NCI-H774 (cell line): ENCODE results near the gene PEX3.
"Not testable (repeated sequence)": the region's sequence is repeated elsewhere in the genome, so short reads cannot be mapped to it uniquely, and the experiment has no call there.

Experiments used
- DNase-seq: peaks from one replicate; lab custom pipeline; 2025; lab: John Stamatoyannopoulos, UW

Gene PEX3

GRCh38 chr6:143506620-143507019 is 56.0 kb downstream of the PEX3 start:
- no peak for DNase-seq

DNA sequence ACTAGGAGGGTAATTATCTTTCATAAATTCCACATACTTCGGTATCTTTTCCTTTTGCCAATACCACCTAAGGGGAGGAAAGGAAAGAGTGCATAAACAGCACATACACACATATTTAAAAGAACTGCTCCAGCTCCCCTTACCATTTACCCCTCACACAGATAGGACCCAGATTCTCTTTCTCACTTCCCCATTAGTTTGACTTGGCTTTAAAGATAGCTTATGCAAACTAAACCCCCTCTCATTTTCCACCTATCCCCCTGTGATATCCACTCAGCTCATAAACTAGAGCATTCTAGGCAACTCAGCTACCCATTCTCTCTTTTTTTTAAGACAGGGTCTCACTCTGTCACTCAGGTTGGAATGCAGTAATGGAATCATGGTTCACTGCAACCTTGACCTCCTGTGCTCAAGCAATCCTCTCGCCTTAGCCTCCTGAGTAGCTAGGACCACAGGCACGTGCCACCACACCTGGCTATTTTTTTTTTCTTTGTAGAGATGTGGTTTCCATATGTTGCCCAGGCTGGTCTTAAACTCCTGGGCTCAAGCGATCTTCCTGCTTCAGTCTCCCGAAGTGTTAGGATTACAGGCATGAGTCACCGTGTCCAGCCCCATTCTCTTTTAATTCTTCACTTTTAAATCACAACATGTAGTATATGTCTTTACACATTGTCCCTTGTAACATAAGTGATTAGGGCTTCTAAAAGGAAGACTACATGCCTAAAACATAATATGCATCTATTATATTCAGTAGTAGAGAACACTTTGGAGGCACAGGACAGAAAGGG is 56.9 kb downstream of the PEX3 start:
- no peak for DNase-seq

GRCh38 chr6:143510326-143510725 is 59.7 kb downstream of the PEX3 start:
- not testable (repeated sequence) for DNase-seq

GRCh38 chr6:143510991-143511891 is 60.6 kb downstream of the PEX3 start, which contains the start of gene FUCA2:
FUCA2 (minus strand) TSS chr6:143511720; CDS start chr6:143511634, 86 bp downstream.
- DNase-seq = peak; percentile 77

DNA sequence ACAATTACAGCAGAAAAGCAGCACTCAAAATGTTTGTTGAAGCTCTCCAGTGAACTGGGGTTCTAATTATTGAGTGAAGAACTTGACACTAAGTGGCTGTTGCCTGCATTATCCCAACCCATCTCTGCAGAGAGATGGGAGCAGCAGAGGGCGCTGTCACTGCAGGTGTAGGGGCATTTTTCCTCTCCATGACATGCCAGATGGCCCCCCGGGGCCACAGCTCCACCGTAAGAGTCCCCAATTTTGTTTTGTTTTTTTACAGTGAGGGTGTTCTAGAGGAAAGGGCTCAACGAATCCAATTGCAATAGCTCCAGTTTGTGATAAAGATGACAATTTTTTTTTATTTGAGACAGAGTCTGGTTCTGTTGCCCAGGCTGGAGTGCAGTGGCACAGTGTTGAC is 62.8 kb downstream of the PEX3 start:
- DNase-seq = peak; percentile 91

DNA sequence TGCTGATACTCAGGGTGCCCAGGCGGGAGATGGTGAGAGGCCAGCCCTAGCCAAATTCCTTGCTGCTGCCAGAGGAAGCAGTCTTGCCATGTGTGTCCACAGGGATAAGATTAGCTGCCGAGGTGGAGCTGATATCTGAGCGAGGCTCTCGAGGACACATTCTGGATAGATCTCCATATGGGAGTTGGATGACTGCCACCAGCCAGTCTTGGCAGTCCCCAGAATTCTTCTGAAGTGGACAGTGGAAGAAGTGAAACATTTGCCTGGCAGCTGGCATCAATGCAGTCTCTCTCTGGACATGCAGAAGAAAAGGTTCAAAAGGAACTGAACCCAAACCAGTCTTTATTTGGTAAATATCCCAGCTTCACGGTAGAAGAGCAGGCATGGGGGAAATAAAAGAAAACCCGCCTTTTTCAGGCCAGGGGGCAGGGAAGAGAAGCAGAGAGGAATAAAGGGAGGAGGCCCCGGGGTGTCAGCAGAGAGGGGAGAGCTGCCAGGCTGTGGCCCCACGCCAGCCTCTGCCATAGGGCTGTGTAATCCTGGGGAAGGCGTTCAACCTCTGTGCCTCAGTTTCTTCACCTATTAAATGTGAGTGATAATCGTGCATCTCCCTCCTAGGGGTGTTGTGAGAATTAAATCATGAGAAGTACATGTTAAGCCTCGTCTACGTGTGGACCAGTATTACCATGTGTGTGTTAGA is 64.6 kb downstream of the PEX3 start:
- no peak for DNase-seq

DNA sequence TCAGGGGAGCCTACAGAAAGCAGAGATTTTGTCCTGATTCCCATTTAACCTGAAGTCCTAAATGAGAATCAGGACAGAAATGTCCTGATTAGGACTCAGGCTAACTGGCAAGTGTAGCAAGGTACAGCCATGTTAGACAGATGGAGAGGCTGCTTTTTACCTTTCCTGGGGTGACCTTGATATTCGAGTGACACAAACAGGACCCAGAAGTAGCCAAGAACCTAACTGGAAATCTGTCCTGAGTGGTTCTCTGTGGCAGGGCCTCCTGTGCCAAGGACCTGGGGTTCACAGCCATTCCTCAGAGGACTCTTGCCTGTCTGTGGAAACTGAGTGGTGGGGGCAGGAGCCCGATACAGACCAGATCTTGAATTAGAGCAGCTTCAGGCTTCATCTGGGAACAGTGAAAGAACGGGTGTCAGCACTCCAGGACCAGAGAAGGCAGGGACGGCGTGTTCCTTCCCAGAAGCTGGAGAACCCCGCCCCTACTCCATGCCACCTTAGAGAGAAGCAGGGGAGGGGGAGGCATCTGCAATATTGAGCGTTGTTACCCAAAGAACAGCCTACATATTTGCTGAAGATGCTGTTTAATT is 65.3 kb downstream of the PEX3 start:
- no peak for DNase-seq

GRCh38 chr6:143516690-143517446 is 66.3 kb downstream of the PEX3 start:
- DNase-seq = no peak

DNA sequence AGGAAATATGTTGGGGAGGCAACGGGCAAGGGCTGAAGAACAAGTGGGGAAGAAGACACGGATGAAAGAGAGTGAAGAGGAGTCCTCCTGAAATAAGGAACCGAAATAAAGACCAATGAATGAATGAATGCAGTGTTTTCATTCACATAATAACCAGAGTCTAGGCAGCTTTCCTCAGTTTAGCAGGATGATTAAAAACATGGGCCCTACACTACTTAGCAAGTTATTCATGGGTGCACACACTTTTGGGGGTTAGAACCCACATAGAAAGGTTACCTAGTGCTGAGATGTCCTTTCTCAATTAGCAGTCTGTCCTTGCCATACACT is 66.8 kb downstream of the PEX3 start:
- DNase-seq = no peak

DNA sequence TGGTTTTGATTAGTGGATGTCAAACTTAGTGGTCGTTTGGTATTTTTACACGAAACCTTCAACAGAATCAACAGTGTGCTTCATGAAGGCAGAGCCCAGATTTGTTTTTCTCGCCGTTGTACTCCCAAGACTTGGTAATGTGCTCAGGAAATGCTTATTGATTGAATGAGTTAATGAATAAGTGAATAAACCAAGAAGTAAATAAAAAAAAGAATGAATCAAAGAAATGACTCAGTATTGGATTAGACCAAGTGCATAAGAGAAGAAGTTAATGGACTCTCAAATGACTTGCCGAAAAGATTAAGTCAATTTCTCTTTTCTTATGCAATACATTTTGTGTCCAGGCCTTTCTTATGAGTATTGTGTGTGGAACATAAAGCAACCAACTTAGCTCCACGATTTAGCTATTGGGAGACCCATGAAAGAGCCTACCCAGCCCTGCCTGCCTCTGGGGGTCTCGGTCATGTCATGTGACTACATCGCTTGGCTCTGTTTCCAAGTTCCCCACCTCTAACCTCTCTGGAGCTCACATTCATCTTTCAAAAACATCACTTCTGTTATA is 71.5 kb downstream of the PEX3 start:
- no peak for DNase-seq

GRCh38 chr6:143525356-143525755 is 74.8 kb downstream of the PEX3 start:
- no peak for DNase-seq

GRCh38 chr6:143527677-143528076 is 77.1 kb downstream of the PEX3 start:
- DNase-seq = no peak

DNA sequence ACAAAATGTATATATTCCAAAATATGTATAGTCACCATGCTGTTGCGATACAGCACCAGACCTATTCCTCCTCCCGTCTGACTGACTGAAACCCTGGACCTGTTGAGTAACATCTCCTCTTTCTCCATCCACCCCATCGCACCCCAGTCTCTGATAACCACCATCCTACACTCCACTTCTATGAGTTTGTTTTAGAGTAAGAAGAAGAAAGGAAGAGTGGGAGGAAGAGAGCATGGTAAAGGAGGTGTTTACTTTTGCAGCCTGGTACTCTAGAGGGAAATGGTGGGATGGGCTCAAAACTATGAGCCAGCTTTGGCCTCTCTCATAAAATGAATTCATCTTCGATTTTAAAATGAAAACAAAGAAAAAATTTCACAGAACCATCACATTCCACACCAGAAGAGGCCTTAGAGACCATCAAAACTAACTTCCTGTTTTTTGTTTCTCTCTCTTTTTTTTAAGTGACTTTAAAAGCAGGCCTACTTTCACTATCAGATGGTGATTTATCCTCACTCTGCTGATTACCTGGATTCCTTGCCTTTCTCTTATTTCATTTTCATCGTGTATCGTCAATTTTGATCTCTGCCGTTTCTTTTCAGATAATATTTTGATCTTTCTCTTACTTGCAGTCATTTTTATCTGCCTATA is 77.7 kb downstream of the PEX3 start:
- no peak for DNase-seq

- no peak for DNase-seq
Observed at GRCh38 chr6:143529095-143529494, 78.5 kb downstream of the PEX3 start.

DNA sequence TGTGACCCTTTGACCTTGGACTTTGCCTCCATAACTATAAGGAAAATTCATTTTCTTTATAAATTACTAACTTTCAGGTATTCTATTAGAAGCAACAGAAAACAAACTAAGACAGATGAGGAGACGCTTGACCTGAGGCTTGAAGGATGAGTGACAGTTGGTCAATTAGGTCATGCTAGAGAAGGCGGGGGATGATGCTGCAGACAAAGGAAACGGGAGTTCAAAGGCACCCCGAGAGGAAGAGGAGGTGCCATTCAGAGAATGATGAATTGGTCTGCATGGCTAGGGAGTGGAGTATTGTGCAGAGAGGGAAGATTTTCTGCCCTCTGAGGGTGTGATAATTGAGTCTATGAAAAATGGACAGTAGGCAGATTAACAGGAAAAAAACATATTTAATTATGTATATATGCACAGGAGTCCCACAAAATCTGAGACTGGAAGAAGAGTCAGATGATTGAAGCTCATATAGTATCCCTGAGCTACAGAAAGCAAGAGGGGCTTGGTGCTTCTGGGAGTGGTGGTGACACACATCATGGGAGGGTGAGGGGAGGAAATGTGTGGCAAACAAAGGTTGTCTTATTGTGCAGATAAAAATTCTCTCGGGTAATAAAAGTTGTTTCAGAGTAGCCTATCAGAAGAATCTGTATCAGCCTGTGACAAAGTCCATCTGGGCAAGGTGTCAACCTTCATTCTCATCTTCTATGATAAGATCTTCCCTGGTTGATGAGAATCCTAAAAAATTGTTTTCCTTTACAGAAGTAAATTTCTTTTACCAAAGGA is 81.3 kb downstream of the PEX3 start:
- no peak for DNase-seq

DNA sequence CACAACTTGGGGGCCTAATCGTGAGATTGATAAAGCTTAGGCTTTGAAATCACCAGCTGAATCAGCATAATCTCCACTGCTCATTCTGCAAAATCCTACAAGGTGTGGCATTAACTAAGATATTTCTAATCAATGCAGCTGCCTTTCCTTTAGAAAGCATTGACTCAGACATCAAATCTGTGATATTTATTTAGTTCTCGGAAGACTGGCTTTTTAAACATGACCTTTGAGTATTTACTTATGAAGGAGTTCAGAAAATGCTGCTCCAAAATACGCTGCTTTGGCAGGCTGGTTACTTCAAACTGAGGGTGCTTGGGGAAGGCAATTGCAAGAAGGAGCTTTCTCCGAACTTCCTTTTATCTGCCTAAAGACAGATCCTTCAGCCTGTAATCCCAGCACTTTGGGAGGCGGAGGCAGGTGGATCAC is 84.6 kb downstream of the PEX3 start:
- no peak for DNase-seq

- DNase-seq = peak; percentile 21
Observed at GRCh38 chr6:143536461-143536865, 85.9 kb downstream of the PEX3 start.

DNA sequence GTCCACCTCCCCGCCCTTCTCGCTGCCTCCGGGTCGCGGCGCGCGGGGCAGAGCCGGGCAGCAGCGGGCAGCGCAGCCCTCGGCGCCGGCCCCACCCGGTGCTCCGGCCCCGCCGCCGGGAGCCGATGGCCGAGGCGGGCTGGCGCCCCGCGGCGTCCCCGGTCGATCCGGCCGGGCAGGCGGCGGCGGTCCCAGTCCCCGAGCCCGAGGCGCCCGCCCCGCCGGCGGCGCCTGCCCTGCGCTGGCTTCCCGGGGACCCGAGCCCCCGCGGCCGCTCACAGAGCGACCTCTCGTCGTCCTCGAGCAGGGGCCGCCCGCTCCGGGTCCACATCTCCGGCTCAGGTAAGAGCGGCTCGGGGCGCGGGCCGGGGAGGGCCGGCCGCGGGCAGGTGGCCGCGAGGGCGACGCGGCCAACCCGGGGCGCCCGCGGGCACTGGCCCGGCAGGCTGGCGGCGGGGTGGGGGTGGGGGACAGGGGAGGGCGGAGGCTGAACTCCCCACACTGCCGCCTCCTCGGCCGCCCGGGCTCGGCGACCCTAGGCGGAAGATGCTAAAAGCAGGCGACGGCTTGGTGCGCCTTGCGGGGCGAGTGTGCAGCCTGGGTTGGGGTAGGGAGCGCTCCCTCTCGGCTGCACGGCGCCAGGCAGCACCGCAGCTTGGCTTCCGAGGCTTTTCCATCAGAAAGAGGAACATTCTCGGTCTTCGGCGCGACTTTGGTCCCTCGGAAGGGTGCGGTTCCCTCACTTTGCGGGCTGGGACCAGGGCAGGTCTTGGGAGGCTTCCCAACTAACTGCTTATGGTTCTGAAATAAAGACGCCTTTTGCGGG is 86.5 kb downstream of the PEX3 start:
- DNase-seq = no peak

DNA sequence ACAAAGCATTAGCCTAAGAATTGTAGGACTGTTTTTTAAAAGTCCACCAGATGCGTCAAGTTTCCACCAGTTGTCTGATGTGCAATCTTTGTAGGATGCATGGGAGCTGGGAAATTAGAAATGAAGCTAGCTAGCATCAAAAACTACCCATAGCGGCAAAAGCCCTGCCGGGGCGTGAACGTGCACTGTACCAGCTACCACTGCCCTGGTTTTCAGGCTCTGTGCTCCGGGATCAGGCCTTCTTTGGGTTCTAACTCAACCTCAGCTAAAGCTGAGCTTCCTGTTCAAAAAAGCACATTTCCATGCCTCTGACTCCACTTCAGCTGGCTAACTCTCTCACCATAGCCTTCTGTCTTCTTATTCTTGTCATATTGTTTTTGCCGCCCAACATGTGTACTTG is 87.8 kb downstream of the PEX3 start:
- DNase-seq = no peak
